ENCODE measurements around the gene MEF2C. TPM values are rescaled to one million over a fixed set of nuclear protein-coding genes. Genes with fewer than 3 reads are reported as not detected.

Gene MEF2C
- total RNA-seq, 1 donor from 2014 or later = 54.2 TPM

GRCh38 chr5:88899096-88899737 is 16.2 kb upstream of the MEF2C start:
- DNase-seq = no peak
- no peak for TF ChIP-seq CTCF (IDR thresholded peaks at IDR 0.05; ENCODE audit: borderline replicate concordance)
- Histone ChIP-seq H3K27ac (replicated peaks) (no peak overlapping the region), H3K27me3 (ENCODE audit: low read depth) (no peaks in the 10 kb centered on the region), H3K4me3 (no peak overlapping the region), H3K9me3 (replicated peaks) (no peaks in the 10 kb centered on the region), H3K36me3 (no peaks in the 10 kb centered on the region), H3K4me1 (peaks cover 3% of the 10 kb centered on the region)
- intact Hi-C loops (cut with micrococcal nuclease) = loop anchor here (10.0 kb wide), 1 partner anchor 136 kb away; no protein-coding TSS in a partner anchor

- no peak for DNase-seq
- Histone ChIP-seq H3K27ac (replicated peaks) (no peak overlapping the region), H3K4me1 (peaks cover 8% of the 10 kb centered on the region), H3K9me3 (replicated peaks) (no peaks in the 10 kb centered on the region), H3K27me3 (ENCODE audit: low read depth) (no peaks in the 10 kb centered on the region), H3K4me3 (no peak overlapping the region), H3K36me3 (no peaks in the 10 kb centered on the region)
- no peak for TF ChIP-seq CTCF (IDR thresholded peaks at IDR 0.05; ENCODE audit: borderline replicate concordance)
- intact Hi-C loops (cut with micrococcal nuclease) = loop anchor here (10.0 kb wide), 1 partner anchor 137 kb away; no protein-coding TSS in a partner anchor
Measured at GRCh38 chr5:88897748-88898147, 14.8 kb upstream of the MEF2C start.

GRCh38 chr5:88895681-88896501 is 12.9 kb upstream of the MEF2C start:
- DNase-seq = no peak
- intact Hi-C loops (cut with micrococcal nuclease) = loop anchor here (10.0 kb wide), 1 partner anchor 139 kb away; no protein-coding TSS in a partner anchor
- H3K9me3 ChIP-seq (replicated peaks) = no peaks in the 10 kb centered on the region
- H3K27ac ChIP-seq (replicated peaks) = no peak overlapping the region
- H3K4me1 ChIP-seq = peaks cover 10% of the 10 kb centered on the region
- no peaks in the 10 kb centered on the region for H3K27me3 ChIP-seq (ENCODE audit: low read depth)
- no peak for TF ChIP-seq CTCF (IDR thresholded peaks at IDR 0.05; ENCODE audit: borderline replicate concordance)
- H3K36me3 ChIP-seq = no peaks in the 10 kb centered on the region
- no peak overlapping the region for H3K4me3 ChIP-seq

GRCh38 chr5:88892669-88893068 is 9.7 kb upstream of the MEF2C start:
- intact Hi-C loops (cut with micrococcal nuclease) = loop anchor here (10.0 kb wide), 1 partner anchor 142 kb away; no protein-coding TSS in a partner anchor
- Histone ChIP-seq H3K36me3 (no peaks in the 10 kb centered on the region), H3K4me3 (no peak overlapping the region), H3K27me3 (ENCODE audit: low read depth) (no peaks in the 10 kb centered on the region), H3K9me3 (replicated peaks) (no peaks in the 10 kb centered on the region), H3K27ac (replicated peaks) (no peak overlapping the region), H3K4me1 (peaks cover 33% of the 10 kb centered on the region)
- TF ChIP-seq CTCF (IDR thresholded peaks at IDR 0.05; ENCODE audit: borderline replicate concordance) = no peak
- DNase-seq = no peak

- Histone ChIP-seq H3K36me3 (no peaks in the 10 kb centered on the region), H3K9me3 (replicated peaks) (no peaks in the 10 kb centered on the region), H3K4me1 (peaks cover 49% of the 10 kb centered on the region), H3K4me3 (peak overlapping the region; percentile 79), H3K27me3 (ENCODE audit: low read depth) (no peaks in the 10 kb centered on the region), H3K27ac (replicated peaks) (peak overlapping the region; percentile 94)
- TF ChIP-seq CTCF (IDR thresholded peaks at IDR 0.05; ENCODE audit: borderline replicate concordance) = no peak
- intact Hi-C loops (cut with micrococcal nuclease) = loop anchor here (10.0 kb wide), 1 partner anchor 145 kb away; no protein-coding TSS in a partner anchor
- DNase-seq = no peak
Measured at GRCh38 chr5:88890070-88890781, 7.2 kb upstream of the MEF2C start.
